ENCODE data around the gene EDEM3. TPM values are rescaled to one million over a fixed set of nuclear protein-coding genes. Genes with fewer than 3 reads are reported as not detected.

EDEM3 gene
- total and polyA plus RNA-seq, 2 of the 8 experiments (the other 6 are each of a cell fraction or from before 2014, with no cell fraction given): 1.6 to 14.0 TPM

GRCh38 chr1:184788970-184789369, 34.3 kb upstream of the EDEM3 start (continued):
- TF ChIP-seq, protein P1, sequence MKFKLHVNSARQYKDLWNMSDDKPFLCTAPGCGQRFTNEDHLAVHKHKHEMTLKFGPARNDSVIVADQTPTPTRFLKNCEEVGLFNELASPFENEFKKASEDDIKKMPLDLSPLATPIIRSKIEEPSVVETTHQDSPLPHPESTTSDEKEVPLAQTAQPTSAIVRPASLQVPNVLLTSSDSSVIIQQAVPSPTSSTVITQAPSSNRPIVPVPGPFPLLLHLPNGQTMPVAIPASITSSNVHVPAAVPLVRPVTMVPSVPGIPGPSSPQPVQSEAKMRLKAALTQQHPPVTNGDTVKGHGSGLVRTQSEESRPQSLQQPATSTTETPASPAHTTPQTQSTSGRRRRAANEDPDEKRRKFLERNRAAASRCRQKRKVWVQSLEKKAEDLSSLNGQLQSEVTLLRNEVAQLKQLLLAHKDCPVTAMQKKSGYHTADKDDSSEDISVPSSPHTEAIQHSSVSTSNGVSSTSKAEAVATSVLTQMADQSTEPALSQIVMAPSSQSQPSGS (IDR thresholded peaks at IDR 0.05; ENCODE audit: low read length): no peak
- TF ChIP-seq FOSL1 (IDR thresholded peaks at IDR 0.05; ENCODE audit: insufficient read depth, low read depth, low read length) (no peak), JUND (IDR thresholded peaks at IDR 0.05; ENCODE audit: low read length) (no peak), TEAD4 (IDR thresholded peaks at IDR 0.05; ENCODE audit: low read depth, low read length) (no peak), CBX8 (IDR thresholded peaks at IDR 0.05; ENCODE audit: borderline replicate concordance, low read depth, low read length) (no peak), KDM5A (IDR thresholded peaks at IDR 0.05; ENCODE audit: low read length) (no peak)

Data from H1 (cell line).